Stimulated activated CD8-positive, alpha-beta memory T cell treated with anti-CD3 and anti-CD28 coated beads, Interleukin-7, amount 100 ng/mL, for 24 hours (primary cell): ENCODE results near the gene NOS3.
A peak's percentile ranks its signal among the peaks of the same experiment; 100 is the strongest.

Experiments used
- DNase-seq: peaks from one replicate; pipeline ENCODE4 v3.0.0-alpha.2; 2020; ENCODE audit warnings: low read depth

Gene NOS3

GRCh38 chr7:150965273-150965830, 25.5 kb upstream of the NOS3 start:
- no peak for DNase-seq

GRCh38 chr7:150966002-150966401, 24.8 kb upstream of the NOS3 start:
- no peak for DNase-seq

- no peak for DNase-seq
Measured at GRCh38 chr7:150967349-150967748, 23.5 kb upstream of the NOS3 start.

GRCh38 chr7:150968056-150968733, 22.6 kb upstream of the NOS3 start:
- no peak for DNase-seq

GRCh38 chr7:150968734-150969372, 22.0 kb upstream of the NOS3 start:
- no peak for DNase-seq

- no peak for DNase-seq
Measured at GRCh38 chr7:150969475-150969874, 21.3 kb upstream of the NOS3 start.

GRCh38 chr7:150970424-150970823, 20.4 kb upstream of the NOS3 start:
- no peak for DNase-seq

GRCh38 chr7:150971242-150972022, 19.4 kb upstream of the NOS3 start:
- DNase-seq, result no peak

GRCh38 chr7:150972023-150972468, 18.8 kb upstream of the NOS3 start:
- no peak for DNase-seq

GRCh38 chr7:150972741-150973140, 18.1 kb upstream of the NOS3 start:
- no peak for DNase-seq

GRCh38 chr7:150973571-150974451, 17.0 kb upstream of the NOS3 start:
- no peak for DNase-seq

- peak; percentile 59 for DNase-seq
Measured at GRCh38 chr7:150974468-150975391, 16.1 kb upstream of the NOS3 start.

GRCh38 chr7:150975536-150976319, 15.1 kb upstream of the NOS3 start:
- no peak for DNase-seq

- DNase-seq, result no peak
Measured at GRCh38 chr7:150976529-150977381, 14.1 kb upstream of the NOS3 start.

GRCh38 chr7:150977382-150978125, 13.3 kb upstream of the NOS3 start:
- DNase-seq, result no peak

- DNase-seq, result no peak
Measured at GRCh38 chr7:150978126-150978789, 12.6 kb upstream of the NOS3 start, which contains the start of gene KCNH2. Gene KCNH2 (minus strand): TSS chr7:150978321. CDS start chr7:150977913, 408 bp downstream.

GRCh38 chr7:150979713-150980390, 11.0 kb upstream of the NOS3 start:
- no peak for DNase-seq
